Liver (tissue), 3 donors: ENCODE measurements around the gene FOXN3.

Experiments used
- EGR1 ChIP-seq, 2 donors: IDR thresholded peaks; 2 replicates each; pipeline ENCODE4 v1.6.1; 2016 to 2018; ENCODE audit warnings: antibody characterized with exemption in 2 of 2, low read depth in 2 of 2
- GABPA ChIP-seq, 2 donors: IDR thresholded peaks in 1 of 2; conservative IDR thresholded peaks in 1 of 2; 2 replicates each; pipeline ENCODE4 v1.6.1; 2016; ENCODE audit warnings: antibody characterized with exemption in 2 of 2, mild to moderate bottlenecking in 1 of 2, moderate library complexity in 1 of 2
- RAD21 ChIP-seq, 2 donors: IDR thresholded peaks; 2 replicates each; pipeline ENCODE4 v1.6.1; 2016; ENCODE audit warnings: antibody characterized with exemption in 2 of 2, mild to moderate bottlenecking in 2 of 2
- RXRA ChIP-seq, 2 donors: IDR thresholded peaks; 2 replicates each; pipeline ENCODE4 v1.6.1; 2017 to 2018; ENCODE audit warnings: antibody characterized with exemption in 2 of 2, mild to moderate bottlenecking in 1 of 2
- SP1 ChIP-seq: IDR thresholded peaks from 2 replicates; pipeline ENCODE4 v1.6.1; 2018; ENCODE audit warnings: antibody characterized with exemption, mild to moderate bottlenecking
- TAF1 ChIP-seq: conservative IDR thresholded peaks from 2 replicates; pipeline ENCODE4 v1.6.1; 2016; ENCODE audit warnings: antibody characterized with exemption, mild to moderate bottlenecking
- YY1 ChIP-seq: IDR thresholded peaks from 2 replicates; pipeline ENCODE4 v1.6.1; 2016; ENCODE audit warnings: antibody characterized with exemption, mild to moderate bottlenecking
- TF ChIP-seq, protein P1 (sequence below): fragments of 150-350 bp; IDR thresholded peaks from 2 replicates; pipeline ENCODE4 v1.5.1; 2017; ENCODE audit warnings: improper control_type of control experiment, low read depth, low read length; ENCODE audit not compliant: missing input control
- TF ChIP-seq, protein P2 (sequence below): IDR thresholded peaks from 2 replicates; pipeline ENCODE4 v1.6.1; 2016; ENCODE audit warnings: antibody characterized with exemption, mild to moderate bottlenecking
- donor health status: healthy.
- donor health status: healthy.

GRCh38 chr14:89402363-89402762 lies 14.7 kb downstream of the FOXN3 start:
- TF ChIP-seq, protein P1, sequence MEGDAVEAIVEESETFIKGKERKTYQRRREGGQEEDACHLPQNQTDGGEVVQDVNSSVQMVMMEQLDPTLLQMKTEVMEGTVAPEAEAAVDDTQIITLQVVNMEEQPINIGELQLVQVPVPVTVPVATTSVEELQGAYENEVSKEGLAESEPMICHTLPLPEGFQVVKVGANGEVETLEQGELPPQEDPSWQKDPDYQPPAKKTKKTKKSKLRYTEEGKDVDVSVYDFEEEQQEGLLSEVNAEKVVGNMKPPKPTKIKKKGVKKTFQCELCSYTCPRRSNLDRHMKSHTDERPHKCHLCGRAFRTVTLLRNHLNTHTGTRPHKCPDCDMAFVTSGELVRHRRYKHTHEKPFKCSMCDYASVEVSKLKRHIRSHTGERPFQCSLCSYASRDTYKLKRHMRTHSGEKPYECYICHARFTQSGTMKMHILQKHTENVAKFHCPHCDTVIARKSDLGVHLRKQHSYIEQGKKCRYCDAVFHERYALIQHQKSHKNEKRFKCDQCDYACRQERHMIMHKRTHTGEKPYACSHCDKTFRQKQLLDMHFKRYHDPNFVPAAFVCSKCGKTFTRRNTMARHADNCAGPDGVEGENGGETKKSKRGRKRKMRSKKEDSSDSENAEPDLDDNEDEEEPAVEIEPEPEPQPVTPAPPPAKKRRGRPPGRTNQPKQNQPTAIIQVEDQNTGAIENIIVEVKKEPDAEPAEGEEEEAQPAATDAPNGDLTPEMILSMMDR = no peak
- no peak for TF ChIP-seq EGR1 (IDR thresholded peaks at IDR 0.05; ENCODE audit: low read depth in 2 of 2)
- TF ChIP-seq TAF1 = no peak
- TF ChIP-seq, protein P2, sequence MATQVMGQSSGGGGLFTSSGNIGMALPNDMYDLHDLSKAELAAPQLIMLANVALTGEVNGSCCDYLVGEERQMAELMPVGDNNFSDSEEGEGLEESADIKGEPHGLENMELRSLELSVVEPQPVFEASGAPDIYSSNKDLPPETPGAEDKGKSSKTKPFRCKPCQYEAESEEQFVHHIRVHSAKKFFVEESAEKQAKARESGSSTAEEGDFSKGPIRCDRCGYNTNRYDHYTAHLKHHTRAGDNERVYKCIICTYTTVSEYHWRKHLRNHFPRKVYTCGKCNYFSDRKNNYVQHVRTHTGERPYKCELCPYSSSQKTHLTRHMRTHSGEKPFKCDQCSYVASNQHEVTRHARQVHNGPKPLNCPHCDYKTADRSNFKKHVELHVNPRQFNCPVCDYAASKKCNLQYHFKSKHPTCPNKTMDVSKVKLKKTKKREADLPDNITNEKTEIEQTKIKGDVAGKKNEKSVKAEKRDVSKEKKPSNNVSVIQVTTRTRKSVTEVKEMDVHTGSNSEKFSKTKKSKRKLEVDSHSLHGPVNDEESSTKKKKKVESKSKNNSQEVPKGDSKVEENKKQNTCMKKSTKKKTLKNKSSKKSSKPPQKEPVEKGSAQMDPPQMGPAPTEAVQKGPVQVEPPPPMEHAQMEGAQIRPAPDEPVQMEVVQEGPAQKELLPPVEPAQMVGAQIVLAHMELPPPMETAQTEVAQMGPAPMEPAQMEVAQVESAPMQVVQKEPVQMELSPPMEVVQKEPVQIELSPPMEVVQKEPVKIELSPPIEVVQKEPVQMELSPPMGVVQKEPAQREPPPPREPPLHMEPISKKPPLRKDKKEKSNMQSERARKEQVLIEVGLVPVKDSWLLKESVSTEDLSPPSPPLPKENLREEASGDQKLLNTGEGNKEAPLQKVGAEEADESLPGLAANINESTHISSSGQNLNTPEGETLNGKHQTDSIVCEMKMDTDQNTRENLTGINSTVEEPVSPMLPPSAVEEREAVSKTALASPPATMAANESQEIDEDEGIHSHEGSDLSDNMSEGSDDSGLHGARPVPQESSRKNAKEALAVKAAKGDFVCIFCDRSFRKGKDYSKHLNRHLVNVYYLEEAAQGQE = no peak
- TF ChIP-seq RAD21 (IDR thresholded peaks at IDR 0.05) = no peak
- no peak for TF ChIP-seq SP1
- no peak for TF ChIP-seq YY1
- no peak for TF ChIP-seq RXRA (IDR thresholded peaks at IDR 0.05)
- TF ChIP-seq GABPA (IDR thresholded peaks at IDR 0.05 in 1 of 2, conservative IDR thresholded peaks at IDR 0.05 in 1 of 2) = no peak
